Pancreas (tissue), 10 donors: ENCODE measurements around the gene IMMP2L. TPM values are rescaled to one million over a fixed set of nuclear protein-coding genes. Genes with fewer than 3 reads are reported as not detected.

ENCODE experiments used
- ATAC-seq, 4 donors: fragments of 200-7000 bp; cut with Tn5 transposase; one replicate each; pipeline versions ENCODE4 v1.8.0 to v1.9.1; 2020; ENCODE audit warnings: mild to moderate bottlenecking in 4 of 4, moderate library complexity in 4 of 4
- DNase-seq, 6 donors: peaks; one replicate each; pipeline ENCODE4 v3.0.0-alpha.2; 2020
- FAIRE-seq: peaks from 2 replicates; lab custom pipeline; 2012; peaks lifted over from hg19 to GRCh38; lab: Jason Lieb, UNC
- H3K27ac ChIP-seq, 4 donors: fragments of 200-600 bp; sonication (generic); 1 replicate in 3 of 4; 2 replicates in 1 of 4; pipeline versions ENCODE4 v1.5.0 to v1.8.0; 2020
- H3K27me3 ChIP-seq, 4 donors: fragments of 200-600 bp; one replicate each; pipeline ENCODE4 v1.8.0; 2021
- H3K36me3 ChIP-seq, 3 donors: fragments of 200-600 bp; sonication (generic) in 1 of 3; one replicate each; pipeline versions ENCODE4 v1.5.0 to v1.8.0; 2020 to 2021
- H3K4me1 ChIP-seq, 3 donors: fragments of 200-600 bp; one replicate each; pipeline ENCODE4 v1.8.0; 2021
- H3K4me3 ChIP-seq, 4 donors: fragments of 200-600 bp; sonication (generic) in 2 of 4; one replicate each; pipeline versions ENCODE4 v1.5.0 to v1.8.0; 2020 to 2021
- H3K9me3 ChIP-seq, 4 donors: fragments of 200-600 bp; one replicate each; pipeline ENCODE4 v1.8.0; 2021
- CTCF ChIP-seq, 4 donors: fragments of 200-600 bp; sonication (generic) in 3 of 4; IDR thresholded peaks; one replicate each; pipeline versions ENCODE4 v1.5.0 to v1.8.0; 2021; ENCODE audit warnings: antibody characterized with exemption in 4 of 4
- WGBS, 2 donors: extraction: QIAGEN DNeasy Blood & Tissue Kit; methylation state at CpG; one replicate each; pipeline ENCODE4 v1.1.7; 2013; 5-methylcytosine and 5-hydroxymethylcytosine counted together
- intact Hi-C, 3 donors: fragments of 100-400 bp; cut with DNase I; formaldehyde crosslinking; loops; one replicate each; pipeline versions ENCODE4 v1.11.1 to v1.14.2; 2022
- polyA plus RNA-seq, 2 donors: library from polyadenylated mRNA; stranded (reverse); fragments of 200-250 nt; gene quantifications; one replicate each; pipeline ENCODE4 v1.2.3, GENCODE V29; 2013
- total RNA-seq, 6 donors: library from RNA; stranded (reverse); fragmentation: NEBNext Ultra II Directional in 4 of 6; extraction: Animal tissue kit (Norgen Biotek cat#: 25700) in 4 of 6; gene quantifications; one replicate each; pipeline versions ENCODE4 v1.2.1 to v1.2.4, GENCODE V29; 2021 to 2023
- donor health status: healthy with polysubstance abuse.
- donor health status: DM: no; HTN: no; CAD: no; lungs with moderate emphysema.
- donor health status: DM: no; HTN: no; CAD: no.
- donor health status: control.
- donor health status: control.
- donor health status: Bipolar disorder and iron deficiency.
- donor health status: DM: yes; HTN: yes; CAD: no.
- donor health status: DM: no; HTN: no; CAD: no.
- donor health status: DM: no; HTN: no; CAD: no.
- donor health status: DM: yes; HTN: yes; CAD: no.

The IMMP2L gene
- total and polyA plus RNA-seq, 8 donors: 7.3 to 30.0 (median 12.9) TPM

GRCh38 chr7:110827936-110828335, 734.4 kb downstream of the IMMP2L start:
- DNase-seq (no peak), FAIRE-seq (no peak), ATAC-seq (no peak)
- TF ChIP-seq CTCF (IDR thresholded peaks at IDR 0.05): no peak
- Histone ChIP-seq H3K4me3 (no peak overlapping the region), H3K9me3 (no peaks in the 10 kb centered on the region), H3K27me3 (no peaks in the 10 kb centered on the region), H3K4me1 (no peaks in the 10 kb centered on the region), H3K36me3 (no peaks in the 10 kb centered on the region), H3K27ac (no peak overlapping the region)
- WGBS, 2 donors: 82 to 88% methylated on average over 2 of the region's 2 CpGs
- intact Hi-C loops: no loop called here

- TF ChIP-seq CTCF (IDR thresholded peaks at IDR 0.05): no peak
- DNase-seq (no peak), ATAC-seq (no peak), FAIRE-seq (no peak)
- intact Hi-C loops: no loop called here
- H3K36me3 ChIP-seq: no peaks in the 10 kb centered on the region
- 66 to 78% methylated on average over 1 of the region's 1 CpG for WGBS, 2 donors
- H3K27ac ChIP-seq: no peak overlapping the region
- H3K27me3 ChIP-seq: no peaks in the 10 kb centered on the region
- H3K4me1 ChIP-seq: no peaks in the 10 kb centered on the region
- no peak overlapping the region for H3K4me3 ChIP-seq
- H3K9me3 ChIP-seq: no peaks in the 10 kb centered on the region
Observed at GRCh38 chr7:110827287-110827855, 734.9 kb downstream of the IMMP2L start.

DNA sequence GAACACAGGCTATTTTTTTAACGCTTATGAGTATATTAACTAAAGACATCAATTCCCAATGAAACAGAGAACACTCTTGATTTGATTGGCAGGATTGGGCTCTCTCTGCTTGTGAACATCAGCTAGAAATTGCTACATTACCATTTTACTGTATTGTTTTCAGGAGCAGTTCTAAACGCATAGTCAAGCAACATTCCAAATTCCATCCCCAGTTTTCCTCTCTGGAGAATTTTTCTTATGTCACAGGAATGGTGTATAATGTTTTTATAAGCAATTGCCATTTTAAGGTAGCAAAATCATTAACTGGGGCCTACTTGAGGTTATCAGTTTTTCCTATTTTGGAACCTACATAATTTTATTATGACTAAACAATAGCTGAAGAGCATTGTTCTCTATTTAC, 748.3 kb downstream of the IMMP2L start:
- H3K27me3 ChIP-seq: no peaks in the 10 kb centered on the region
- H3K36me3 ChIP-seq: no peaks in the 10 kb centered on the region
- H3K4me3 ChIP-seq: no peak overlapping the region
- ATAC-seq (no peak), DNase-seq (no peak), FAIRE-seq (no peak)
- no peaks in the 10 kb centered on the region for H3K9me3 ChIP-seq
- no peak overlapping the region for H3K27ac ChIP-seq
- no peaks in the 10 kb centered on the region for H3K4me1 ChIP-seq
- WGBS, 2 donors: 82 to 92% methylated on average over 2 of the region's 2 CpGs
- intact Hi-C loops: no loop called here
- no peak for TF ChIP-seq CTCF (IDR thresholded peaks at IDR 0.05)

GRCh38 chr7:110809832-110810231, 752.5 kb downstream of the IMMP2L start:
- DNase-seq: no peak
- FAIRE-seq: no peak
- no peaks in the 10 kb centered on the region for H3K4me1 ChIP-seq
- H3K27ac ChIP-seq: no peak overlapping the region
- no peaks in the 10 kb centered on the region for H3K9me3 ChIP-seq
- no peak for ATAC-seq
- WGBS, 2 donors: 89 to 91% methylated on average over 6 of the region's 6 CpGs
- no peak overlapping the region for H3K4me3 ChIP-seq
- no peak for TF ChIP-seq CTCF (IDR thresholded peaks at IDR 0.05)
- H3K36me3 ChIP-seq: no peaks in the 10 kb centered on the region
- H3K27me3 ChIP-seq: no peaks in the 10 kb centered on the region
- intact Hi-C loops: no loop called here

GRCh38 chr7:110808361-110808760, 753.9 kb downstream of the IMMP2L start:
- H3K27ac ChIP-seq: no peak overlapping the region
- no peak overlapping the region for H3K4me3 ChIP-seq
- H3K36me3 ChIP-seq: no peaks in the 10 kb centered on the region
- no peak for DNase-seq
- TF ChIP-seq CTCF (IDR thresholded peaks at IDR 0.05): no peak
- H3K4me1 ChIP-seq: no peaks in the 10 kb centered on the region
- no peak for ATAC-seq
- intact Hi-C loops: no loop called here
- WGBS, 2 donors: 87 to 95% methylated on average over 1 of the region's 1 CpG
- H3K27me3 ChIP-seq: no peaks in the 10 kb centered on the region
- no peak for FAIRE-seq
- H3K9me3 ChIP-seq: no peaks in the 10 kb centered on the region
